Panc1 (cell line): ENCODE results near the gene DYNC1H1. TPM values are rescaled to one million over a fixed set of nuclear protein-coding genes. Genes with fewer than 3 reads are reported as not detected.

Source experiments
- ATAC-seq: fragments of 200-7000 bp; cut with Tn5 transposase; 2 replicates; pipeline ENCODE4 v1.9.1; 2020; ENCODE audit warnings: mild to moderate bottlenecking, moderate library complexity
- BruUV-seq: library from RNA; stranded (reverse); fragments of 400-500 nt; replicated peaks from 2 replicates; lab custom pipeline; 2021; lab: Mats Ljungman, UMichigan
- CTCF ChIA-PET: fragments of 300-600 bp; sonication (Branson Sonifier 250); formaldehyde crosslinking; loops from one replicate; lab custom pipeline; 2022; ENCODE audit warnings: antibody characterized with exemption; lab: Charles Lee
- POLR2A ChIA-PET: fragments of 300-600 bp; sonication (Branson Sonifier 250); formaldehyde crosslinking; loops from one replicate; lab custom pipeline; 2022; ENCODE audit warnings: antibody characterized with exemption; lab: Charles Lee
- DNase-seq: peaks from one replicate; pipeline ENCODE4 v3.0.0-alpha.2; 2010; ENCODE audit warnings: low read depth, low spot score
- H3K27ac ChIP-seq: 2 replicates; pipeline ENCODE4 v1.5.1; 2011; ENCODE audit warnings: mild to moderate bottlenecking, low read length, inconsistent platforms
- H3K27me3 ChIP-seq: fragments of 200-500 bp; sonication (Bioruptor generic); 2 replicates; pipeline ENCODE4 v1.6.0; 2014; ENCODE audit warnings: low read length, inconsistent platforms; ENCODE audit not compliant: control insufficient read depth, insufficient read depth
- H3K36me3 ChIP-seq: fragments of 200-500 bp; sonication (Bioruptor generic); 2 replicates; pipeline ENCODE4 v1.5.1; 2014; ENCODE audit warnings: inconsistent platforms, mild to moderate bottlenecking, low read length, moderate library complexity; ENCODE audit not compliant: control insufficient read depth, insufficient read depth
- H3K4me1 ChIP-seq: 2 replicates; pipeline ENCODE4 v1.5.1; 2011; ENCODE audit warnings: inconsistent platforms, mild to moderate bottlenecking, low read length, moderate library complexity; ENCODE audit not compliant: control insufficient read depth, insufficient read depth
- H3K4me3 ChIP-seq, 2 experiments: 2 replicates each; pipeline ENCODE4 v1.5.1; 2011 to 2012; ENCODE audit warnings: low read depth in 2 of 2, low read length in 2 of 2, mild to moderate bottlenecking in 2 of 2, inconsistent platforms in 1 of 2, moderate library complexity in 1 of 2
- H3K9me3 ChIP-seq: fragments of 200-500 bp; sonication (Bioruptor generic); 2 replicates; pipeline ENCODE4 v1.5.1; 2014; ENCODE audit warnings: low read depth, mild to moderate bottlenecking, inconsistent platforms, low read length, moderate library complexity; ENCODE audit not compliant: control insufficient read depth, insufficient read depth
- POLR2AphosphoS5 ChIP-seq: IDR thresholded peaks from 2 replicates; pipeline ENCODE4 v1.6.1; 2012; ENCODE audit warnings: mild to moderate bottlenecking, low read depth, low read length, moderate library complexity
- REST ChIP-seq, 2 experiments: IDR thresholded peaks; 2 replicates each; pipeline ENCODE4 v1.6.1; 2011 to 2012; ENCODE audit warnings: low read depth in 2 of 2, control low read depth in 1 of 2, low read length in 1 of 2, mild to moderate bottlenecking in 1 of 2, moderate library complexity in 1 of 2; ENCODE audit not compliant: insufficient read depth in 1 of 2
- SIN3A ChIP-seq: IDR thresholded peaks from 2 replicates; pipeline ENCODE4 v1.6.1; 2012; ENCODE audit warnings: low read depth, mild to moderate bottlenecking, low read length, moderate library complexity, borderline replicate concordance; ENCODE audit not compliant: insufficient read depth
- TCF7L2 ChIP-seq: IDR thresholded peaks from 2 replicates; pipeline ENCODE4 v1.6.1; 2011; ENCODE audit warnings: mild to moderate bottlenecking, low read depth, low read length, inconsistent platforms
- in situ Hi-C: cut with HindIII; loops from 2 replicates; pipeline ENCODE4 v1.10.0; 2016; ENCODE audit warnings: low sequenced_read_pairs, low pct_unique_long_range_greater_than_20kb
- intact Hi-C: fragments of 100-400 bp; cut with micrococcal nuclease; formaldehyde crosslinking; loops from one replicate; pipeline ENCODE4 v1.10.0; 2022; ENCODE audit not compliant: unreplicated experiment
- total RNA-seq: library from RNA; stranded (reverse); gene quantifications from one replicate; pipeline ENCODE4 v1.2.1, GENCODE V29; 2021; ENCODE audit not compliant: unreplicated experiment
- TF ChIP-seq, protein P1 (sequence below): fragments of 450-650 bp; IDR thresholded peaks from 2 replicates; pipeline ENCODE4 v1.5.1; 2017; ENCODE audit warnings: mild to moderate bottlenecking

The DYNC1H1 gene
- total RNA-seq, 1 experiment from 2014 or later = 382 TPM

GRCh38 chr14:101965181-101965544 lies 790 bp downstream of the DYNC1H1 start:
- Histone ChIP-seq H3K27me3 (no peaks in the 10 kb centered on the region), H3K9me3 (no peaks in the 10 kb centered on the region), H3K4me3 (peak overlapping the region; percentile 87), H3K4me1 (peaks cover 18% of the 10 kb centered on the region), H3K36me3 (no peaks in the 10 kb centered on the region; the same call in 1 of the 2 replicates), H3K27ac (peak overlapping the region; percentile 86)
- ChIA-PET POLR2A (interaction anchor here (0.7 kb wide), 1 partner anchor 104 kb away, joined by 5 read pairs; no protein-coding TSS in a partner anchor), CTCF (no interaction called here)
- ATAC-seq (peak; percentile 47), DNase-seq (no peak)
- TF ChIP-seq SIN3A (no peak), REST (IDR thresholded peaks at IDR 0.05; ENCODE audit: insufficient read depth in 1 of 2, low read depth in 2 of 2, low read length in 1 of 2) (no peak), TCF7L2 (no peak)
- TF ChIP-seq, protein P1, sequence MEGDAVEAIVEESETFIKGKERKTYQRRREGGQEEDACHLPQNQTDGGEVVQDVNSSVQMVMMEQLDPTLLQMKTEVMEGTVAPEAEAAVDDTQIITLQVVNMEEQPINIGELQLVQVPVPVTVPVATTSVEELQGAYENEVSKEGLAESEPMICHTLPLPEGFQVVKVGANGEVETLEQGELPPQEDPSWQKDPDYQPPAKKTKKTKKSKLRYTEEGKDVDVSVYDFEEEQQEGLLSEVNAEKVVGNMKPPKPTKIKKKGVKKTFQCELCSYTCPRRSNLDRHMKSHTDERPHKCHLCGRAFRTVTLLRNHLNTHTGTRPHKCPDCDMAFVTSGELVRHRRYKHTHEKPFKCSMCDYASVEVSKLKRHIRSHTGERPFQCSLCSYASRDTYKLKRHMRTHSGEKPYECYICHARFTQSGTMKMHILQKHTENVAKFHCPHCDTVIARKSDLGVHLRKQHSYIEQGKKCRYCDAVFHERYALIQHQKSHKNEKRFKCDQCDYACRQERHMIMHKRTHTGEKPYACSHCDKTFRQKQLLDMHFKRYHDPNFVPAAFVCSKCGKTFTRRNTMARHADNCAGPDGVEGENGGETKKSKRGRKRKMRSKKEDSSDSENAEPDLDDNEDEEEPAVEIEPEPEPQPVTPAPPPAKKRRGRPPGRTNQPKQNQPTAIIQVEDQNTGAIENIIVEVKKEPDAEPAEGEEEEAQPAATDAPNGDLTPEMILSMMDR = no peak
- in situ Hi-C loops = no loop called here
- BruUV-seq = no TSS peak
- intact Hi-C loops = loop anchor here (10.0 kb wide), 1 partner anchor 350 kb away; the partner anchor contains the start of gene ZNF839

DNA sequence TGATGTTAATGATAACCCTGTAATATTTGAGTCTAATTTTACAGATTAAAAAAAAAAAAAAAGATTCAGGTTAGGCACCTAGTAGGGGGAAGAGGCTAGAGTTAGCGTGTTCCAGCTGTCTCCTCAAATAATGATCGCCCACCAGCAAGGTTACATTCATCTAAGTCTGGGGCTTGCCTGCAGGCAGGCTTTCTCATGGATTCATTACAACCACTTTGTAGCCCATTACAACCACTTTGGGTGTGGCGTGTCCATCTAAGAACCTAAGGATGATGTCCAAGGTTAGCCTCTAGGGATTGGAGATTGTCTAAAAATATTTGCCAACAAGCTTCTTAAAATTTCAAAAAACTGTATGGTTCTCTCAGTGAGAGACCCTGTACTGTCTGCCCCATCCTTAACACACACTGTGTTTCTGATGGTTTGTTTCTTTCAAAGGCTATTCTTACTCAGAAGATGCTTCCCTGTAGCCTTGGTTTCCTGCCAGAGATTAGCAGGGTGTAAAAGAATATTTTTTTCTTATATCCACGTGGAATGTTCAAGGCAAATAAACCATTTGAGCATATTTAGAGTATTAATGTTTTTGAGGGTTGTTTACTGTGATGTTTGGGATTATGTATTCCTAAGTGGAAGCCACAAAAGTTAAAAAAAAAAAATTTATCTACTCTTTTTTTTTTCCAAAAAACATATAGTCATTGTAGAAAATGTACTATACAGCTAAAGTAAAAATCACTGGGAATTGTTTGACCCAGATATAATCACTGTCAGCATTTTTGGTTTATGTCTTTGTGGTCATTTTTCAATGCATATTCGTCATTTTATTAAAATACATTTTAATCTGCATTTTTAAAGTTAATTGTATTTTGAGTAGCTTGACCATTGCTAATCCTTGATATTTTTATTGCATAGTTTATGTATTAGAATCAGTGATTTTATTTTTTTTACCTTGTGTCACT lies 1.7 kb downstream of the DYNC1H1 start:
- POLR2A ChIA-PET = interaction anchor here (0.7 kb wide), 1 partner anchor 105 kb away, joined by 5 read pairs; no protein-coding TSS in a partner anchor
- Histone ChIP-seq H3K27me3 (no peaks in the 10 kb centered on the region), H3K27ac (peak overlapping the region; percentile 86), H3K4me3 (peak overlapping the region; percentile 87), H3K4me1 (peaks cover 21% of the 10 kb centered on the region), H3K9me3 (no peaks in the 10 kb centered on the region), H3K36me3 (no peaks in the 10 kb centered on the region; the same call in 1 of the 2 replicates)
- in situ Hi-C loops (no loop called here), intact Hi-C loops (loop anchor here (10.0 kb wide), 1 partner anchor 349 kb away; the partner anchor contains the start of gene ZNF839)
- BruUV-seq = TSS peak; percentile 62
- CTCF ChIA-PET = interaction anchor here (0.7 kb wide), 1 partner anchor 195 kb away, joined by 3 read pairs; no protein-coding TSS in a partner anchor
- TF ChIP-seq TCF7L2 (no peak), SIN3A (no peak), REST (IDR thresholded peaks at IDR 0.05; ENCODE audit: insufficient read depth in 1 of 2, low read depth in 2 of 2, low read length in 1 of 2) (no peak), POLR2AphosphoS5 (no peak)
- TF ChIP-seq, protein P1 = no peak
- DNase-seq = no peak
- ATAC-seq = no peak
